ENCODE data around the gene PELI1. TPM values are rescaled to one million over a fixed set of nuclear protein-coding genes. Genes with fewer than 3 reads are reported as not detected.

PELI1 gene
- polyA plus RNA-seq, 3 donors: 28.6 to 36.3 (median 32.2) TPM

Other genes with a start within 250 kb of the PELI1 start
- 10 to 100 TPM; 43.8 to 47.9 (median 44.6) TPM for gene VPS54, start 125.0 kb downstream of the PELI1 start, polyA plus RNA-seq (ENCODE audit: insufficient read length in 3 of 3)

Measured in renal pelvis (tissue), 3 donors.